Pancreas (tissue), 10 donors: ENCODE data around the gene LRRIQ4. TPM values are rescaled to one million over a fixed set of nuclear protein-coding genes. Genes with fewer than 3 reads are reported as not detected.

Experiments used
- ATAC-seq, 4 donors: fragments of 200-7000 bp; cut with Tn5 transposase; one replicate each; pipeline versions ENCODE4 v1.8.0 to v1.9.1; 2020; ENCODE audit warnings: mild to moderate bottlenecking in 4 of 4, moderate library complexity in 4 of 4
- DNase-seq, 6 donors: peaks; one replicate each; pipeline ENCODE4 v3.0.0-alpha.2; 2020
- FAIRE-seq: peaks from 2 replicates; lab custom pipeline; 2012; peaks lifted over from hg19 to GRCh38; lab: Jason Lieb, UNC
- H3K27ac ChIP-seq, 4 donors: fragments of 200-600 bp; sonication (generic); 1 replicate in 3 of 4; 2 replicates in 1 of 4; pipeline versions ENCODE4 v1.5.0 to v1.8.0; 2020
- H3K27me3 ChIP-seq, 4 donors: fragments of 200-600 bp; one replicate each; pipeline ENCODE4 v1.8.0; 2021
- H3K36me3 ChIP-seq, 3 donors: fragments of 200-600 bp; sonication (generic) in 1 of 3; one replicate each; pipeline versions ENCODE4 v1.5.0 to v1.8.0; 2020 to 2021
- H3K4me1 ChIP-seq, 3 donors: fragments of 200-600 bp; one replicate each; pipeline ENCODE4 v1.8.0; 2021
- H3K4me3 ChIP-seq, 4 donors: fragments of 200-600 bp; sonication (generic) in 2 of 4; one replicate each; pipeline versions ENCODE4 v1.5.0 to v1.8.0; 2020 to 2021
- H3K9me3 ChIP-seq, 4 donors: fragments of 200-600 bp; one replicate each; pipeline ENCODE4 v1.8.0; 2021
- WGBS, 2 donors: extraction: QIAGEN DNeasy Blood & Tissue Kit; methylation state at CpG; one replicate each; pipeline ENCODE4 v1.1.7; 2013; 5-methylcytosine and 5-hydroxymethylcytosine counted together
- intact Hi-C, 3 donors: fragments of 100-400 bp; cut with DNase I; formaldehyde crosslinking; loops; one replicate each; pipeline versions ENCODE4 v1.11.1 to v1.14.2; 2022
- polyA plus RNA-seq, 2 donors: library from polyadenylated mRNA; stranded (reverse); fragments of 200-250 nt; gene quantifications; one replicate each; pipeline ENCODE4 v1.2.3, GENCODE V29; 2013
- total RNA-seq, 6 donors: library from RNA; stranded (reverse); fragmentation: NEBNext Ultra II Directional in 4 of 6; extraction: Animal tissue kit (Norgen Biotek cat#: 25700) in 4 of 6; gene quantifications; one replicate each; pipeline versions ENCODE4 v1.2.1 to v1.2.4, GENCODE V29; 2021 to 2023
- TF ChIP-seq, protein P1 (sequence below), 4 donors: fragments of 200-600 bp; sonication (generic) in 3 of 4; IDR thresholded peaks; one replicate each; pipeline versions ENCODE4 v1.5.0 to v1.8.0; 2021; ENCODE audit warnings: antibody characterized with exemption in 4 of 4
- donor health status: healthy with polysubstance abuse.
- donor health status: DM: no; HTN: no; CAD: no; lungs with moderate emphysema.
- donor health status: DM: no; HTN: no; CAD: no.
- donor health status: control.
- donor health status: control.
- donor health status: Bipolar disorder and iron deficiency.
- donor health status: DM: yes; HTN: yes; CAD: no.
- donor health status: DM: no; HTN: no; CAD: no.
- donor health status: DM: no; HTN: no; CAD: no.
- donor health status: DM: yes; HTN: yes; CAD: no.

LRRIQ4 gene
- total and polyA plus RNA-seq, 8 donors, result not detected

DNA sequence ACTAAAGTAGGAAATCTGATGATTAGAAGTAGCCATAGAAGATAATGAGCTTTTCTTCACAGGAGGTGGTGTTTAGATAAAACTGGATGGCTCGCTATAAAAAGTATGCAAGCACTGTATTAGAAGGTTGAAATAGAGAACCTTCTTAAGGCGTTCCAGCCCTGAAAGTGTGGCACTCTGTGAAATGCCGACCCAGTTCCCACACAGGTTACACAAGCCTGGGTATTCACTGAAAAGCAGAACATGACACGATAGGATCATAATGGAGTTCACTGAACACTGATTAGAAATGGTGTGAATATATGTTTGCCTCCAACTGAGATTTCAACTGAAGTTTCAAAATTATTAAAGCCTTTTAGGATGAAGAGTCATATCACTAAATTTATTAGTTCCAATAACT, 15.0 kb downstream of the LRRIQ4 start:
- no peak for ATAC-seq
- intact Hi-C loops, result no loop called here
- FAIRE-seq, result no peak
- H3K9me3 ChIP-seq, result no peaks in the 10 kb centered on the region
- 84 to 91% methylated on average over 4 of the region's 4 CpGs for WGBS, 2 donors
- TF ChIP-seq, protein P1, sequence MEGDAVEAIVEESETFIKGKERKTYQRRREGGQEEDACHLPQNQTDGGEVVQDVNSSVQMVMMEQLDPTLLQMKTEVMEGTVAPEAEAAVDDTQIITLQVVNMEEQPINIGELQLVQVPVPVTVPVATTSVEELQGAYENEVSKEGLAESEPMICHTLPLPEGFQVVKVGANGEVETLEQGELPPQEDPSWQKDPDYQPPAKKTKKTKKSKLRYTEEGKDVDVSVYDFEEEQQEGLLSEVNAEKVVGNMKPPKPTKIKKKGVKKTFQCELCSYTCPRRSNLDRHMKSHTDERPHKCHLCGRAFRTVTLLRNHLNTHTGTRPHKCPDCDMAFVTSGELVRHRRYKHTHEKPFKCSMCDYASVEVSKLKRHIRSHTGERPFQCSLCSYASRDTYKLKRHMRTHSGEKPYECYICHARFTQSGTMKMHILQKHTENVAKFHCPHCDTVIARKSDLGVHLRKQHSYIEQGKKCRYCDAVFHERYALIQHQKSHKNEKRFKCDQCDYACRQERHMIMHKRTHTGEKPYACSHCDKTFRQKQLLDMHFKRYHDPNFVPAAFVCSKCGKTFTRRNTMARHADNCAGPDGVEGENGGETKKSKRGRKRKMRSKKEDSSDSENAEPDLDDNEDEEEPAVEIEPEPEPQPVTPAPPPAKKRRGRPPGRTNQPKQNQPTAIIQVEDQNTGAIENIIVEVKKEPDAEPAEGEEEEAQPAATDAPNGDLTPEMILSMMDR (IDR thresholded peaks at IDR 0.05), result no peak
- H3K4me3 ChIP-seq, result no peak overlapping the region
- no peaks in the 10 kb centered on the region for H3K36me3 ChIP-seq
- no peaks in the 10 kb centered on the region for H3K4me1 ChIP-seq
- H3K27ac ChIP-seq, result no peak overlapping the region
- DNase-seq, result no peak
- no peaks in the 10 kb centered on the region for H3K27me3 ChIP-seq

DNA sequence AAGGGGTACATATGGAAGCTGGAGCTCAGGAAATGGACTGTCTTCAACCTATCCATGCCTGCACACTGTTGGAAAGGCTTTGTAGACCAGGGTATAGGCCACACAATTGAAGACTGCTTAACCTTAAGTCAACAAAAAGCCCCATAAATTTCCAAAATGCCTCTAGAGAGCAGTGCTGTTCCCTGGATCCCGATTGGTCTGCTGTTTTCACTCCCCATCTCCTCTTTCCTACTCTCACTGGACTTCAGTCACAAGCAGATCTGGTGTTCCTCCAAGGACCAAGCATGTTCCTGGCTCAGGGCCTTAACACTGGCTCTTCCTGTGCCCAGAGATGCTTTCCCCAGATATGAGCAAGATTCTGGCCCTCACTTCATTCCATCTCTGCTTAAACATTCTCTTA, 22.9 kb downstream of the LRRIQ4 start:
- DNase-seq, result no peak
- Histone ChIP-seq H3K4me1 (no peaks in the 10 kb centered on the region), H3K9me3 (no peaks in the 10 kb centered on the region), H3K27ac (no peak overlapping the region), H3K27me3 (peaks cover 0 to 5% (median 0%) of the 10 kb centered on the region in 4 donors), H3K4me3 (no peak overlapping the region), H3K36me3 (no peaks in the 10 kb centered on the region)
- TF ChIP-seq, protein P1 (IDR thresholded peaks at IDR 0.05), result no peak
- FAIRE-seq, result no peak
- intact Hi-C loops, result no loop called here
- ATAC-seq, result no peak
- WGBS, 2 donors, result 66 to 77% methylated on average over 1 of the region's 1 CpG

DNA sequence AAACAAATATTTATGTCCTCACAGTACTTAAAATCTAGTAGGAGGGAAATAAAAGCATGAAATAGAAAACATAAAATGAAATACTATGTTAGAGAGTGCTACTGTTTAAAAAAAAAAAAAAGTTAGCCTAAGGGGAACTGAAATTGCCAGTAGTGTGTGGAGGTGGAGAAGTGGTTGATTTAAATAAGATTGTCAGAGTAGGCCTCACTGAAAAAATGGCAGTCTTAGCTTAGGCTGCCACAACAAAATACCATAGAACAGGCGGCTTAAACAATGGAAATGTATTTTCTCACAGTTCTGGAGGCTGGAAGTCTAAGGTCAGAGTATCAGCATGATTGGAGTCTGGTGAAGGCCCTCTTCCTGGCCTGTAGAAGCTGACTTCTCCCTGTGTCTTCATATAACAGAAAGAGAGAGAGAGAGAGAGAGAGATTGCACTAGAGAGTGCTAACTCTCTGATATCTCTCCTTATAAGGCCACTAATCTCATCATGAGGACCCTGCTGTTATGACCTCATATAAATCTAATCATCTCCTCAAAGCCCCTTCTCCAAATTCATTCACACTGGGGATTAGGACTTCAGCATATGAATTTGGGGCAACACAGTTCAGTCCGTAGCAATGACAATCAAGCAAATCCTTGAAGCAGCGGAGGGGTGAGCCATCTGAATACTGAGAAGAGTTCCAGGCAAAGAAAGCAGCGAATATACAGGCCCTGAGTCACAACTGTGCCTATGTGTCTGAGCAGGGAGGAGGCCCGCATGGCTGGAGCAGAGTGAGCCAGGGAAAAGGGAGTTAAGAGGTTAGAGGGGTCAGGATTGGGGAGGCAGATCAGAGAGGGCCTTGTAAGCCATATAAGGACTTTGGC, 23.6 kb downstream of the LRRIQ4 start:
- no peak for FAIRE-seq
- H3K9me3 ChIP-seq, result no peaks in the 10 kb centered on the region
- H3K27me3 ChIP-seq, result peaks cover 0 to 5% (median 0%) of the 10 kb centered on the region in 4 donors
- intact Hi-C loops, result no loop called here
- no peak overlapping the region for H3K27ac ChIP-seq
- TF ChIP-seq, protein P1 (IDR thresholded peaks at IDR 0.05), result no peak
- H3K36me3 ChIP-seq, result no peaks in the 10 kb centered on the region
- WGBS, 2 donors, result 90 to 91% methylated on average over 5 of the region's 5 CpGs
- no peak overlapping the region for H3K4me3 ChIP-seq
- H3K4me1 ChIP-seq, result no peaks in the 10 kb centered on the region
- ATAC-seq, result no peak
- DNase-seq, result no peak

DNA sequence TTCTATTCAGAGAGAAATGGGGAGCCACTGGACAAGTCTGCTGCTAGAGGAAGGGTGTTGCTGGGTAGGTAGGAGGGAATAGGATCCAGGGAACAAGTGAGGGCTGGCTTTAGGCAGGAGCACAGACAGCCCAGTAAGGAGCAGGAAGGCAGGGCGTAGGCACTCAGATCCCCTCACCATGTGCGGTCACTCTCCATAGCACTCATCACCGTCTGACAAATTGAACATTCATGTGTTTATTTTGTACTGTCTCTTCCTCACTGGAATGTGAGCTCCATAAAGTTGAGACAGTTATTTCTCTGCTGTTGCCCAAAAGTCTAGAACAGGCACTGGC, 24.2 kb downstream of the LRRIQ4 start:
- Histone ChIP-seq H3K36me3 (no peaks in the 10 kb centered on the region), H3K4me1 (no peaks in the 10 kb centered on the region), H3K27me3 (peaks cover 0 to 5% (median 0%) of the 10 kb centered on the region in 4 donors), H3K27ac (no peak overlapping the region), H3K4me3 (no peak overlapping the region), H3K9me3 (no peaks in the 10 kb centered on the region)
- TF ChIP-seq, protein P1 (IDR thresholded peaks at IDR 0.05), result no peak
- WGBS, 2 donors, result 87 to 92% methylated on average over 3 of the region's 3 CpGs
- DNase-seq (no peak), ATAC-seq (no peak), FAIRE-seq (no peak)
- intact Hi-C loops, result no loop called here

DNA sequence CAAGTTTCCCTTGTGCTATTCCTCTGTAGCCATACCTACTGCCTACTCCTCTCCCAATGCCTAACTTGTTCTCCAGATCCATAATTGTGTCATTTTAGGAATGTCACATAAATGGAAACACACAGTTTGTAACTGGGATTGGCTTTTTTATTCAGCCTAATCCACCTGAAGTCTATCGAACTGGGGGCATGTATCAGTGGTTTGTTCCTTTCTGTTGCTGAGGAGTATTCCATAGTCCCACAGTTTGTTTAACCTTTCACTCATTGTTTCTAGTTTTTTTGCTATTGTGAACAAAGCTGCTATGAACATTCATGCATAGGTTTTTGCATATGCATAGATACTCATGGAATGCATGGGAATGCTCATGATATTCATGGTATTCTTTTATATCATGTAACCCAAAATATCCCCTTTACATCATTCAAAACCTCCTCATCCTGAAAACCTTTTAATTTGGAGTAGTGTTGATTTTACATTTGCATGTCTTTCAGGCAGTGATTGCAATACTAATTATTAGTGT, 25.9 kb downstream of the LRRIQ4 start:
- no peaks in the 10 kb centered on the region for H3K36me3 ChIP-seq
- DNase-seq (no peak), FAIRE-seq (no peak), ATAC-seq (no peak)
- intact Hi-C loops, result no loop called here
- no peak overlapping the region for H3K27ac ChIP-seq
- TF ChIP-seq, protein P1 (IDR thresholded peaks at IDR 0.05), result no peak
- no peaks in the 10 kb centered on the region for H3K9me3 ChIP-seq
- H3K27me3 ChIP-seq, result peaks cover 0 to 5% (median 0%) of the 10 kb centered on the region in 4 donors
- WGBS, 2 donors, result 89 to 96% methylated on average over 1 of the region's 1 CpG
- no peaks in the 10 kb centered on the region for H3K4me1 ChIP-seq
- no peak overlapping the region for H3K4me3 ChIP-seq
